OCI-LY7 (cell line): Measurements from ENCODE around the gene ABCA7. TPM values are rescaled to one million over a fixed set of nuclear protein-coding genes. Genes with fewer than 3 reads are reported as not detected.

ENCODE experiments used
- BruUV-seq: library from RNA; stranded (reverse); fragments of 400-500 nt; replicated peaks from 2 replicates; lab custom pipeline; 2021; lab: Mats Ljungman, UMichigan
- CTCF ChIA-PET: fragments of 300-600 bp; sonication (Branson Sonifier 250); formaldehyde crosslinking; loops from one replicate; lab custom pipeline; 2022; ENCODE audit warnings: antibody characterized with exemption; ENCODE audit not compliant: unreplicated experiment; lab: Charles Lee
- POLR2A ChIA-PET: fragments of 300-600 bp; sonication (Branson Sonifier 250); formaldehyde crosslinking; loops from one replicate; lab custom pipeline; 2022; ENCODE audit warnings: antibody characterized with exemption; lab: Charles Lee
- DNase-seq: peaks from one replicate; pipeline ENCODE4 v3.0.0-alpha.2; 2015; ENCODE audit warnings: low spot score
- H2AFZ ChIP-seq: fragments of 200-600 bp; sonication (generic), shearing (Covaris generic); 2 replicates; pipeline ENCODE4 v1.6.1; 2014; ENCODE audit warnings: mild to moderate bottlenecking, antibody characterized with exemption, low read length, moderate library complexity
- H3K27ac ChIP-seq: fragments of 200-600 bp; sonication (generic); 2 replicates; pipeline ENCODE4 v1.5.1; 2014; ENCODE audit warnings: mixed run types, low read depth, mild to moderate bottlenecking, moderate library complexity, low read length, inconsistent platforms; ENCODE audit not compliant: poor library complexity, severe bottlenecking
- H3K36me3 ChIP-seq: fragments of 200-600 bp; sonication (generic); 2 replicates; pipeline ENCODE4 v1.6.1; 2014; ENCODE audit warnings: mild to moderate bottlenecking, antibody characterized with exemption, low read length, moderate library complexity, mixed read lengths; ENCODE audit not compliant: insufficient read depth
- H3K4me1 ChIP-seq: fragments of 200-600 bp; sonication (generic); 2 replicates; pipeline ENCODE4 v1.5.1; 2014; ENCODE audit warnings: mild to moderate bottlenecking, low read length; ENCODE audit not compliant: insufficient read depth, poor library complexity, severe bottlenecking
- H3K4me2 ChIP-seq: fragments of 200-600 bp; sonication (generic); 2 replicates; pipeline ENCODE4 v1.6.1; 2014; ENCODE audit warnings: mild to moderate bottlenecking, low read length
- H3K4me3 ChIP-seq: fragments of 200-600 bp; sonication (generic); 2 replicates; pipeline ENCODE4 v1.5.1; 2014; ENCODE audit warnings: mild to moderate bottlenecking, low read depth, low read length; ENCODE audit not compliant: poor library complexity, severe bottlenecking
- H3K79me2 ChIP-seq: fragments of 200-600 bp; sonication (generic); 2 replicates; pipeline ENCODE4 v1.6.1; 2016; ENCODE audit warnings: low read depth, mild to moderate bottlenecking, low read length, moderate library complexity, mixed read lengths; ENCODE audit not compliant: insufficient read depth
- H3K9me2 ChIP-seq: fragments of 200-600 bp; sonication (generic); 2 replicates; pipeline ENCODE4 v1.6.1; 2016; ENCODE audit warnings: mild to moderate bottlenecking, low read length, mixed read lengths; ENCODE audit not compliant: insufficient read depth
- H3K9me3 ChIP-seq: fragments of 200-600 bp; sonication (generic); 2 replicates; pipeline ENCODE4 v1.6.1; 2014; ENCODE audit warnings: mild to moderate bottlenecking, mixed run types, low read length, mixed read lengths
- H4K20me1 ChIP-seq: fragments of 200-600 bp; sonication (generic); 2 replicates; pipeline ENCODE4 v1.6.1; 2014; ENCODE audit warnings: mild to moderate bottlenecking, antibody characterized with exemption, low read length, moderate library complexity, mixed read lengths; ENCODE audit not compliant: insufficient read depth
- CTCF ChIP-seq: fragments of 200-600 bp; sonication (generic); conservative IDR thresholded peaks from 2 replicates; pipeline ENCODE4 v1.5.1; 2014; ENCODE audit warnings: mild to moderate bottlenecking, antibody characterized with exemption, low read length, moderate library complexity, mixed read lengths
- EZH2phosphoT487 ChIP-seq: fragments of 200-600 bp; sonication (generic); IDR thresholded peaks from 2 replicates; pipeline ENCODE4 v1.6.1; 2018; ENCODE audit warnings: low read depth, borderline replicate concordance, mild to moderate bottlenecking, mixed run types, antibody characterized with exemption, low read length, moderate library complexity, mixed read lengths
- intact Hi-C: fragments of 100-400 bp; cut with micrococcal nuclease; formaldehyde crosslinking; loops from one replicate; pipeline ENCODE4 v1.10.0; 2022; ENCODE audit not compliant: unreplicated experiment
- total RNA-seq, 2 experiments: library from RNA; depleted of rRNA in 1 of 2; stranded (reverse); fragments of >200 nt in 1 of 2; shearing (Covaris generic) in 1 of 2; gene quantifications; 2 replicates each; pipeline ENCODE4 v1.2.3, GENCODE V29; 2014 to 2022

Gene ABCA7
- total RNA-seq, 2 experiments from 2014 or later, result 43.3 to 66.6 TPM

- peak within 1 kb of the TSS; percentile 99 for H3K4me2 ChIP-seq
- BruUV-seq, result no TSS peak
- H3K9me2 ChIP-seq, result no peaks in the 10 kb centered on the region
- H3K4me3 ChIP-seq, result peak within 1 kb of the TSS; percentile 88
- H4K20me1 ChIP-seq, result no peaks in the 10 kb centered on the region
- H3K36me3 ChIP-seq, result peaks cover 7% of the 10 kb centered on the region; the same call in 1 of the 2 replicates
- peak within 1 kb of the TSS; percentile 71 for H2AFZ ChIP-seq
- POLR2A ChIA-PET, result interaction anchor here (0.7 to 2.7 kb wide), 5 partner anchors 14 to 56 kb away, joined by 3 to 15 read pairs (median 5); partner anchors contain the start of genes ABCA7 and ARHGAP45
- TF ChIP-seq CTCF, result no peak
- TF ChIP-seq EZH2phosphoT487, result no peak
- peak within 1 kb of the TSS; percentile 77 for H3K27ac ChIP-seq
- no peaks in the 10 kb centered on the region for H3K9me3 ChIP-seq
- DNase-seq, result peak; percentile 76
- intact Hi-C loops, result loop anchor here (2.0 to 10.0 kb wide), 2 partner anchors 15 to 239 kb away; partner anchors contain the start of genes ABCA7 and CIRBP
- H3K79me2 ChIP-seq, result peaks cover 23% of the 10 kb centered on the region
- peaks cover 49% of the 10 kb centered on the region for H3K4me1 ChIP-seq
- CTCF ChIA-PET, result interaction anchor here (0.5 to 0.6 kb wide), 2 partner anchors 25 to 349 kb away, joined by 3 to 4 read pairs; no protein-coding TSS in a partner anchor
Measured at GRCh38 chr19:1025960-1026782, 13.7 kb upstream of the ABCA7 start, which contains the start of gene CNN2. CNN2 (plus strand) TSS chr19:1026608; CDS start chr19:1026662, 54 bp downstream.

- no peaks in the 10 kb centered on the region for H3K9me2 ChIP-seq
- no peak for TF ChIP-seq EZH2phosphoT487
- TF ChIP-seq CTCF, result no peak
Measured at GRCh38 chr19:1026783-1027649, 12.9 kb upstream of the ABCA7 start.

More at GRCh38 chr19:1026783-1027649, 12.9 kb upstream of the ABCA7 start:
- Histone ChIP-seq H3K27ac (peak overlapping the region; percentile 77), H4K20me1 (no peaks in the 10 kb centered on the region), H3K9me3 (no peaks in the 10 kb centered on the region), H2AFZ (peak overlapping the region; percentile 71), H3K4me2 (peak overlapping the region; percentile 99), H3K4me1 (peaks cover 43% of the 10 kb centered on the region), H3K79me2 (peaks cover 23% of the 10 kb centered on the region), H3K4me3 (peak overlapping the region; percentile 88), H3K36me3 (peaks cover 11% of the 10 kb centered on the region)
- peak; percentile 53 for DNase-seq
- intact Hi-C loops, result loop anchor here (2.0 to 10.0 kb wide), 2 partner anchors 14 to 238 kb away; partner anchors contain the start of genes ABCA7 and CIRBP
- ChIA-PET POLR2A (interaction anchor here (1.0 to 2.7 kb wide), 4 partner anchors 13 to 55 kb away, joined by 3 to 15 read pairs (median 6); partner anchors contain the start of genes ABCA7 and ARHGAP45), CTCF (interaction anchor here (0.5 to 0.6 kb wide), 2 partner anchors 26 to 348 kb away, joined by 3 to 4 read pairs; no protein-coding TSS in a partner anchor)
- BruUV-seq, result TSS peak; percentile 82
